ENCODE data around the gene PPBP.

DNA sequence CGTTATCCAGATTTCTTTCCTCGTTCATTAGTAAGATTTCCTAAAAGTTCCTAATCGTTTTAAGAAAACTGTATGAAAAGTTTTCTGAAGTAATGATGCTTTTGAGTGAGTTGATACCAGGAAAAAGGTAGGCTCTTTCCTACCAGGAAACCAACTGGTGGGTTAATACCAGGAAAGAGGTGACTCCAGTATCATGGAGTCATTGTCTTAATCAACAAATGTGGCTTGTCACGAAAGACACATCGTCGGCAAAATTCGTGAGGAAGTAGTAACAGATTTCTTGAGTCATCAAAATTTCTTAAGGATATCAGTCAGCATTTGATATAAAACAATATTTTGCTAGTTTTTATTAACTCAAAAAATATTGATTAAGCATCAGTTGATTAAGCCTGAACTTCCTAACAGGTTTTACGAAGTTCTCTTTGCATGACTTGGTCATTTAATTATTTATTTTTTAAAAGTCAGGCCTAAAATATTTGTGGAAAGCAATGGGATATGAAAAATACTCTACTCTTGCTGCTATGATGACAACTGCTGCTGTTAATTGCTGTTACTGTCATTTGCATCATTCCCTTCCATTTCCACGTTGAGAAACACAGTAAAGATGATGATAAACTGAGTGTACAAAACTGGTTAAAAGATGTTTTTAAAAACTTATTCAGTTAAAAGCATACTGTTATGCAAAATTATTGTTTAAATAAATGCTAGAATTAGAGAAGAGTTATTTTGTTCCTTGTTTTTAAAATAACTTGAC is 3.2 kb upstream of the PPBP start:
- TF ChIP-seq POLR2AphosphoS5 (IDR thresholded peaks at IDR 0.05; ENCODE audit: borderline replicate concordance, low read depth, low read length) (no peak), EZH2 (IDR thresholded peaks at IDR 0.05) (no peak), FOXP2 (optimal IDR thresholded peaks at IDR 0.05; ENCODE audit: control extremely low read depth, extremely low read length, insufficient read depth) (no peak)
